ENCODE data around the gene EDC3. TPM values are rescaled to one million over a fixed set of nuclear protein-coding genes. Genes with fewer than 3 reads are reported as not detected.

Gene EDC3
- total and polyA plus RNA-seq, 2 of the 4 experiments (the other 2 are of a cell fraction) = 16.8 to 38.0 TPM

- no peak overlapping the region for H2AFZ ChIP-seq (replicated peaks; ENCODE audit: low read length, poor library complexity)
- H4K91ac ChIP-seq (ENCODE audit: insufficient read depth, low read depth, low read length) = no peak overlapping the region
- H3K79me1 ChIP-seq (ENCODE audit: low read depth in 1 of 2, low read length in 2 of 2) = peaks cover 18 to 58% of the 10 kb centered on the region in 2 experiments
- intact Hi-C loops (cut with micrococcal nuclease) = no loop called here
- no peak overlapping the region for H2BK120ac ChIP-seq (ENCODE audit: low read depth, low read length)
- H3K27me3 ChIP-seq (ENCODE audit: control insufficient read depth, insufficient read depth, low read length) = no peaks in the 10 kb centered on the region
- H3K18ac ChIP-seq (ENCODE audit: low read depth, low read length) = no peak overlapping the region
- no peak overlapping the region for H3K4ac ChIP-seq (ENCODE audit: low read depth, low read length)
- H2BK5ac ChIP-seq (ENCODE audit: low read depth, low read length, poor library complexity, severe bottlenecking) = no peak overlapping the region
- no peak for ATAC-seq (ENCODE audit: low read depth)
- no peak overlapping the region for H3K14ac ChIP-seq (replicated peaks; ENCODE audit: low read depth, low read length)
- H3K56ac ChIP-seq (ENCODE audit: extremely low read depth, insufficient read depth, low read length) = no peak overlapping the region
- CTCF ChIA-PET = interaction anchor here (1.0 kb wide), 1 partner anchor 143 kb away, joined by 4 read pairs; no protein-coding TSS in a partner anchor
- H4K20me1 ChIP-seq (ENCODE audit: insufficient read depth, low read length) = peaks cover 77% of the 10 kb centered on the region
- no peak overlapping the region for H2BK20ac ChIP-seq (ENCODE audit: low read depth, low read length)
- dilution Hi-C loops (cut with HindIII; ENCODE audit: low sequenced_read_pairs, unreplicated experiment) = no loop called here
- TF ChIP-seq POLR2A (IDR thresholded peaks at IDR 0.05; ENCODE audit: low read depth, low read length) (no peak), RCOR1 (IDR thresholded peaks at IDR 0.05; ENCODE audit: insufficient replicate concordance, low read length) (no peak), CEBPB (IDR thresholded peaks at IDR 0.05; ENCODE audit: low read depth, low read length) (no peak), NFE2L2 (IDR thresholded peaks at IDR 0.05; ENCODE audit: low read depth, low read length) (no peak), CHD1 (IDR thresholded peaks at IDR 0.05; ENCODE audit: low read depth, low read length) (no peak), RAD21 (IDR thresholded peaks at IDR 0.05; ENCODE audit: low read length) (no peak), RFX5 (IDR thresholded peaks at IDR 0.05; ENCODE audit: low read depth, low read length) (no peak), SMC3 (IDR thresholded peaks at IDR 0.05; ENCODE audit: low read depth, low read length) (no peak), MAZ (IDR thresholded peaks at IDR 0.05; ENCODE audit: borderline replicate concordance, low read depth, low read length) (no peak), BHLHE40 (IDR thresholded peaks at IDR 0.05; ENCODE audit: low read depth, low read length) (no peak), MAFK (IDR thresholded peaks at IDR 0.05; ENCODE audit: low read depth, low read length) (no peak), MXI1 (IDR thresholded peaks at IDR 0.05; ENCODE audit: borderline replicate concordance, low read depth, low read length) (no peak), ELK1 (IDR thresholded peaks at IDR 0.05; ENCODE audit: borderline replicate concordance, low read depth, low read length) (no peak)
- TF ChIP-seq, protein P1, sequence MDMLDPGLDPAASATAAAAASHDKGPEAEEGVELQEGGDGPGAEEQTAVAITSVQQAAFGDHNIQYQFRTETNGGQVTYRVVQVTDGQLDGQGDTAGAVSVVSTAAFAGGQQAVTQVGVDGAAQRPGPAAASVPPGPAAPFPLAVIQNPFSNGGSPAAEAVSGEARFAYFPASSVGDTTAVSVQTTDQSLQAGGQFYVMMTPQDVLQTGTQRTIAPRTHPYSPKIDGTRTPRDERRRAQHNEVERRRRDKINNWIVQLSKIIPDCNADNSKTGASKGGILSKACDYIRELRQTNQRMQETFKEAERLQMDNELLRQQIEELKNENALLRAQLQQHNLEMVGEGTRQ (IDR thresholded peaks at IDR 0.05; ENCODE audit: low read depth, low read length) = no peak
- TF ChIP-seq, protein P2, sequence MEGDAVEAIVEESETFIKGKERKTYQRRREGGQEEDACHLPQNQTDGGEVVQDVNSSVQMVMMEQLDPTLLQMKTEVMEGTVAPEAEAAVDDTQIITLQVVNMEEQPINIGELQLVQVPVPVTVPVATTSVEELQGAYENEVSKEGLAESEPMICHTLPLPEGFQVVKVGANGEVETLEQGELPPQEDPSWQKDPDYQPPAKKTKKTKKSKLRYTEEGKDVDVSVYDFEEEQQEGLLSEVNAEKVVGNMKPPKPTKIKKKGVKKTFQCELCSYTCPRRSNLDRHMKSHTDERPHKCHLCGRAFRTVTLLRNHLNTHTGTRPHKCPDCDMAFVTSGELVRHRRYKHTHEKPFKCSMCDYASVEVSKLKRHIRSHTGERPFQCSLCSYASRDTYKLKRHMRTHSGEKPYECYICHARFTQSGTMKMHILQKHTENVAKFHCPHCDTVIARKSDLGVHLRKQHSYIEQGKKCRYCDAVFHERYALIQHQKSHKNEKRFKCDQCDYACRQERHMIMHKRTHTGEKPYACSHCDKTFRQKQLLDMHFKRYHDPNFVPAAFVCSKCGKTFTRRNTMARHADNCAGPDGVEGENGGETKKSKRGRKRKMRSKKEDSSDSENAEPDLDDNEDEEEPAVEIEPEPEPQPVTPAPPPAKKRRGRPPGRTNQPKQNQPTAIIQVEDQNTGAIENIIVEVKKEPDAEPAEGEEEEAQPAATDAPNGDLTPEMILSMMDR (conservative IDR thresholded peaks at IDR 0.05; ENCODE audit: low read depth, low read length) = no peak
- H3K9me3 ChIP-seq (ENCODE audit: control insufficient read depth, insufficient read depth, low read length) = no peaks in the 10 kb centered on the region
- no peak overlapping the region for H3K4me2 ChIP-seq (ENCODE audit: low read depth, low read length)
- no peak overlapping the region for H3K4me3 ChIP-seq (ENCODE audit: insufficient read depth, low read depth, low read length)
- no peak overlapping the region for H3K27ac ChIP-seq (ENCODE audit: insufficient read depth, low read length)
- POLR2A ChIA-PET (ENCODE audit: unreplicated experiment) = no interaction called here
- H3K23ac ChIP-seq (ENCODE audit: low read depth, low read length) = no peak overlapping the region
- H2AK9ac ChIP-seq (replicated peaks; ENCODE audit: low read depth, low read length, poor library complexity) = no peak overlapping the region
- no peak overlapping the region for H3K9ac ChIP-seq (ENCODE audit: low read depth, low read length)
- 100% methylated on average over 2 of the region's 7 CpGs; no CpG with 5 or more reads in 1 of the 2 experiments for WGBS, 2 experiments (ENCODE audit: extremely low coverage in 2 of 2, insufficient read length in 1 of 2)
- H3K9me1 ChIP-seq (ENCODE audit: insufficient read depth, low read length) = no peaks in the 10 kb centered on the region
- no peaks in the 10 kb centered on the region for H3K4me1 ChIP-seq (ENCODE audit: control insufficient read depth, insufficient read depth, low read length)
- in situ Hi-C loops (cut with MboI; ENCODE audit: low sequenced_read_pairs) = no loop called here
- H4K8ac ChIP-seq (ENCODE audit: low read depth in 2 of 2, low read length in 2 of 2) = no peak overlapping the region
- H3K36me3 ChIP-seq (ENCODE audit: control insufficient read depth, insufficient read depth, low read length) = peaks cover 94% of the 10 kb centered on the region
- H4K5ac ChIP-seq (ENCODE audit: low read depth, low read length) = no peak overlapping the region
- no peak overlapping the region for H2AK5ac ChIP-seq (ENCODE audit: low read depth, low read length)
- BruUV-seq (replicated peaks) = no TSS peak
- H2BK15ac ChIP-seq (ENCODE audit: low read depth, low read length) = no peak overlapping the region
- no peak for DNase-seq
Observed at GRCh38 chr15:74626336-74626735, 69.5 kb downstream of the EDC3 start.

All from IMR-90 (cell line).